ENCODE data around the gene TMEM184B. TPM values are rescaled to one million over a fixed set of nuclear protein-coding genes. Genes with fewer than 3 reads are reported as not detected.

TMEM184B gene
- total RNA-seq, 4 donors from 2014 or later: 52.0 to 108 (median 64.9) TPM

DNA sequence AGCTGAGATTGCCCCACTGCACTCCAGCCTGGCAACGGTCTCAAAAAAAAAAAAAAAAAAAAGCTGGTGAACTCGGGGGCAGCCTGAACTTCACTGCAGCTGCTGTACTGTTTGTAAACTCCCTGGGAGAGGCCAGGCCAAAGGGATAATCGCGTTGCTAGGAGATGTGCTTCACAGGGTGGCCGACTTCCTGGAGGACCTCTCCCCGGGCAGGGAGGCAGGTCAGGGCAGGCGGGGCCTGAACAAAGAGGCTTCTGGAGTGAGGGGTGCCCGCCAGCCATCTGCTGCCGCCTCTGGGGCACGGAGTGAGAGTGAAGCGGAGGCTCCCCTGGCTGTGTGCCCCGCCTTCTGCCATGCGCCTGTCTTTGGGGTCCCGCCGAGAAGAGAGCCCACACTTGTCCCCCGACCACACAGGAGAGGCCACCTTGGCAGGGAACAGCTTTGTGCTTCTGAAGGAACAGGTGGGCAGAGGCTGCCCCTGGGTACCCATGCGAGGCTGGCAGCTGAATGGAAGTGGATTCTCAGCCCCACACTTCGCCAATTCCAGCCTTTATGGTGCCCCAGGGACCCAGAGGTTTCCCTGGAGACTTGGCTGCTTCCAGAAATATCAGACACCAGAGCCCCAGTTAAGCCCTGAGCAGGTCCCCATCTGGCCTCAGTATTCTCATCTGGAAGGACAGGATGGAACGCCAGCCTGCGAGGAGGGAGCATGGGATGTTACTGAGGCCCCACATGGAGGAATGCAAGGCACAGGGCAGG, 29.6 kb downstream of the TMEM184B start:
- TF ChIP-seq, protein P1, sequence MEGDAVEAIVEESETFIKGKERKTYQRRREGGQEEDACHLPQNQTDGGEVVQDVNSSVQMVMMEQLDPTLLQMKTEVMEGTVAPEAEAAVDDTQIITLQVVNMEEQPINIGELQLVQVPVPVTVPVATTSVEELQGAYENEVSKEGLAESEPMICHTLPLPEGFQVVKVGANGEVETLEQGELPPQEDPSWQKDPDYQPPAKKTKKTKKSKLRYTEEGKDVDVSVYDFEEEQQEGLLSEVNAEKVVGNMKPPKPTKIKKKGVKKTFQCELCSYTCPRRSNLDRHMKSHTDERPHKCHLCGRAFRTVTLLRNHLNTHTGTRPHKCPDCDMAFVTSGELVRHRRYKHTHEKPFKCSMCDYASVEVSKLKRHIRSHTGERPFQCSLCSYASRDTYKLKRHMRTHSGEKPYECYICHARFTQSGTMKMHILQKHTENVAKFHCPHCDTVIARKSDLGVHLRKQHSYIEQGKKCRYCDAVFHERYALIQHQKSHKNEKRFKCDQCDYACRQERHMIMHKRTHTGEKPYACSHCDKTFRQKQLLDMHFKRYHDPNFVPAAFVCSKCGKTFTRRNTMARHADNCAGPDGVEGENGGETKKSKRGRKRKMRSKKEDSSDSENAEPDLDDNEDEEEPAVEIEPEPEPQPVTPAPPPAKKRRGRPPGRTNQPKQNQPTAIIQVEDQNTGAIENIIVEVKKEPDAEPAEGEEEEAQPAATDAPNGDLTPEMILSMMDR (IDR thresholded peaks at IDR 0.05): no peak
- no peak for TF ChIP-seq POLR2A (IDR thresholded peaks at IDR 0.05)
- TF ChIP-seq EP300 (IDR thresholded peaks at IDR 0.05): no peak
- no peak for TF ChIP-seq POLR2AphosphoS5 (IDR thresholded peaks at IDR 0.05)
- H3K27ac ChIP-seq: peak overlapping the region in 3 of 4 donors; percentile 50 to 56 (median 55)
- peaks cover 0 to 49% of the 10 kb centered on the region in 2 donors for H3K36me3 ChIP-seq
- no peaks in the 10 kb centered on the region for H3K27me3 ChIP-seq
- H3K4me3 ChIP-seq: no peak overlapping the region
- H3K4me1 ChIP-seq: peaks cover 0 to 79% (median 40%) of the 10 kb centered on the region in 3 donors
- no peak for ATAC-seq
- 29 to 57% methylated on average over 1 to 5 of the region's 20 CpGs for WGBS, 2 donors (ENCODE audit: low coverage in 1 of 2)
- H3K9me3 ChIP-seq: no peaks in the 10 kb centered on the region

DNA sequence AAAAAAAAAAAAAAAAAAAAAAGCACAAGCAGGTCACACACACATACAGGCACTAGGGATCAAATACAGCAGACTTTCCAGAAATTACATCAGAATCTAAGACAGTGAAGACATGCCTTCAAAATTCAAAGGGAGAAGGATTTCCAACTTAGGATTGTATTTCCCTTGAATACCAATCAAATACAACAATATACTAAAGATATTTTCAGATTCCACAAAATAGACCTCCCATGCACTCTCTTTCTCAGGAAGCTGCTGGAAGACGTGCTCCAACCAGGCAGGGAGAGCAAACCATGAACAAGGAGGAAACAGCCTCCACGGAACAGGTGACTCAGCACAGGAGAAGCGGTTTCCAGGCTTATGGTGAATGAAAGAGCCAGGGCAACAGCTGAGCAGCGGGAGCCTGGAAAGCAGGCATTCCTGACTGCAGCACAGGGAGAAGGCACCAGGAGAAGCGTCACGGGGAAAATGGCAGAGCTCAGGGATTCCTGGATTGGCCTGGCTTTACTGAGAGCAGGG, 32.0 kb downstream of the TMEM184B start:
- H3K36me3 ChIP-seq: peaks cover 0 to 46% of the 10 kb centered on the region in 2 donors
- WGBS, 2 donors (ENCODE audit: low coverage in 1 of 2): 44 to 63% methylated on average over 3 to 6 of the region's 6 CpGs
- H3K27me3 ChIP-seq: no peaks in the 10 kb centered on the region
- peak overlapping the region in 2 of 4 donors; percentile 35 to 49 for H3K27ac ChIP-seq
- H3K9me3 ChIP-seq: no peaks in the 10 kb centered on the region
- peaks cover 0 to 71% (median 26%) of the 10 kb centered on the region in 3 donors for H3K4me1 ChIP-seq
- TF ChIP-seq EP300 (IDR thresholded peaks at IDR 0.05) (no peak), POLR2A (IDR thresholded peaks at IDR 0.05) (no peak), POLR2AphosphoS5 (IDR thresholded peaks at IDR 0.05) (no peak)
- TF ChIP-seq, protein P1 (IDR thresholded peaks at IDR 0.05): no peak
- peak; percentile 46 for ATAC-seq
- no peak overlapping the region for H3K4me3 ChIP-seq

DNA sequence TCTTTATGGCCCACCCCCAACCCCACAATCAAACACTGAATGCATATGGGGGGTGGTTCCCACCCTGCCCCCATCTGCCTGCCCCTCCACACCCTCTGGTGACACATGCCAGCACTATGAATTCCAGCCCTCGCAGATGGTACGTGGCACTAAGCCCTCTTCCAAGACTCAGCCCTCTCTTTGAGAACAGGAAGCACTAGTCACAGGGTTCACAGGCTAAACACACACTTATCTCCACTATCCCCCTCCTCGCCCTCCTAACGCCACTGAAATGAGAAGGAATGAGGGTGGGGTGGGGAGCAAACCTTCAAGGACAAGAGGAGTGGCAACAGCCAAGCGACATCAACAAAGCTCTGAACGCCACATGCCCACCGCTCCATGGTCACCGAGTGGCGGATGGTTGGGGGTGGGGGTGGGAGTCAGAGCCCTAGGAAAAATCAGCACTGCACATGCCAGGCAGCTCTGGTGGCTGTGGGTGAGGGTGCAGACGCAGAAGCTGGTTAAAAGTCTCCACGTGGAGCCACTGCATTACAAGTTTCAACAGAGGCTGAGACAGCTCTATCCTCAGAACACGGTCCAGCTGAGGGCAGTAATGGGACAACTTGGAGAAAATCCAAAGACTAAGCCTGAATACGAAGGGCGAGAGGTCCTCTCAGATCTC, 33.6 kb downstream of the TMEM184B start:
- TF ChIP-seq POLR2A (IDR thresholded peaks at IDR 0.05): no peak
- TF ChIP-seq, protein P1 (IDR thresholded peaks at IDR 0.05): peak in 3 of 4 experiments; percentile 30 to 48 (median 38)
- TF ChIP-seq EP300 (IDR thresholded peaks at IDR 0.05): no peak
- TF ChIP-seq POLR2AphosphoS5 (IDR thresholded peaks at IDR 0.05): peak; percentile 72
- 37 to 40% methylated on average over 2 to 5 of the region's 14 CpGs for WGBS, 2 donors (ENCODE audit: low coverage in 1 of 2)
- peak; percentile 58 for ATAC-seq
- H3K4me1 ChIP-seq: peaks cover 0 to 66% (median 25%) of the 10 kb centered on the region in 3 donors
- peak overlapping the region in 3 of 4 donors; percentile 56 to 73 (median 69) for H3K27ac ChIP-seq
- no peak overlapping the region for H3K4me3 ChIP-seq
- no peaks in the 10 kb centered on the region for H3K9me3 ChIP-seq
- H3K36me3 ChIP-seq: peaks cover 0 to 46% of the 10 kb centered on the region in 2 donors
- H3K27me3 ChIP-seq: no peaks in the 10 kb centered on the region

DNA sequence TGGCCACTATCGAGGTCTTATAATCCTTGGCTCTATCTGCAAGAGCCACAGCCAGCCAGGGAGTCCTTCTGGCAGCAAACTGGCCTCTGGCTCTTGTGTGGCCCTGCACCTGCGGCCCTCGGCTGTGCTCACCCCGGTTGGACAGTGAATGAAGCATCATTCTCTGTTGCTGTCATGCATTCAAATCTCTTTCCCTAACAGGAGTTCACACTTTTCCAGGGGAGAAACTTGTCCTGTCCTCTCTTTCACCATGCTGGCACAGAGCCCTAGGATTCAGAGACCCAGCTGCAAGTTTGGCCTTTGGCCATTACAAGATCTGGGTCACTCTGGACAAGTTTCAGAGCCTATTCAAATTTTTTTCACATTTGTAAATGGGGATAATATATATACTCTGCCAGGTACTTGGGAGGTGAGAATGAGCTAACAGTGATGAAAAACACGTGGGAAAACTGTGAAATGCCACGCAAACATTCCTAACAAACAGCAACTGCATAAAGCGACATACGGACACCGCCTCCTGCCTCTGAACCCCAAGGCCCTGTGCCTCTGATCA, 34.2 kb downstream of the TMEM184B start:
- H3K36me3 ChIP-seq: peaks cover 0 to 46% of the 10 kb centered on the region in 2 donors
- H3K27me3 ChIP-seq: no peaks in the 10 kb centered on the region
- peaks cover 0 to 67% (median 25%) of the 10 kb centered on the region in 3 donors for H3K4me1 ChIP-seq
- peak; percentile 2 for ATAC-seq
- peak overlapping the region in 3 of 4 donors; percentile 56 to 73 (median 69) for H3K27ac ChIP-seq
- TF ChIP-seq, protein P1 (IDR thresholded peaks at IDR 0.05): no peak
- TF ChIP-seq POLR2A (IDR thresholded peaks at IDR 0.05) (no peak), EP300 (IDR thresholded peaks at IDR 0.05) (no peak), POLR2AphosphoS5 (IDR thresholded peaks at IDR 0.05) (no peak)
- no peak overlapping the region for H3K4me3 ChIP-seq
- no peaks in the 10 kb centered on the region for H3K9me3 ChIP-seq
- 26 to 57% methylated on average over 6 to 9 of the region's 9 CpGs for WGBS, 2 donors (ENCODE audit: low coverage in 1 of 2)

Measured in gastroesophageal sphincter (tissue), 4 donors.